ENCODE measurements around the gene AFF3. TPM values are rescaled to one million over a fixed set of nuclear protein-coding genes. Genes with fewer than 3 reads are reported as not detected.

The AFF3 gene
- total and polyA plus RNA-seq, 2 of the 4 experiments (the other 2 are of a cell fraction), result 12.9 to 14.3 TPM

GRCh38 chr2:99571021-99571420, 571.4 kb downstream of the AFF3 start:
- no TSS peak for BruUV-seq (replicated peaks)
- ATAC-seq (ENCODE audit: low read depth) (no peak), DNase-seq (no peak)
- Histone ChIP-seq H2BK20ac (ENCODE audit: low read depth, low read length) (no peak overlapping the region), H3K4ac (ENCODE audit: low read depth, low read length) (no peak overlapping the region), H3K27me3 (ENCODE audit: control insufficient read depth, insufficient read depth, low read length) (no peaks in the 10 kb centered on the region), H2AK9ac (replicated peaks; ENCODE audit: low read depth, low read length, poor library complexity) (no peak overlapping the region), H3K14ac (replicated peaks; ENCODE audit: low read depth, low read length) (no peak overlapping the region), H2BK120ac (ENCODE audit: low read depth, low read length) (no peak overlapping the region), H2BK5ac (ENCODE audit: low read depth, low read length, poor library complexity, severe bottlenecking) (no peak overlapping the region), H4K20me1 (ENCODE audit: insufficient read depth, low read length) (no peaks in the 10 kb centered on the region), H2BK15ac (ENCODE audit: low read depth, low read length) (no peak overlapping the region), H3K56ac (ENCODE audit: extremely low read depth, insufficient read depth, low read length) (no peak overlapping the region), H3K27ac (ENCODE audit: insufficient read depth, low read length) (no peak overlapping the region), H2AK5ac (ENCODE audit: low read depth, low read length) (no peak overlapping the region), H3K4me2 (ENCODE audit: low read depth, low read length) (no peak overlapping the region), H3K36me3 (ENCODE audit: control insufficient read depth, insufficient read depth, low read length) (peaks cover 23% of the 10 kb centered on the region), H2AFZ (replicated peaks; ENCODE audit: low read length, poor library complexity) (no peak overlapping the region), H3K18ac (ENCODE audit: low read depth, low read length) (no peak overlapping the region), H3K79me1 (ENCODE audit: low read depth in 1 of 2, low read length in 2 of 2) (no peaks in the 10 kb centered on the region; a peak in 1 of 4 replicates), H3K4me3 (ENCODE audit: insufficient read depth, low read depth, low read length) (no peak overlapping the region), H3K23ac (ENCODE audit: low read depth, low read length) (no peak overlapping the region), H3K4me1 (ENCODE audit: control insufficient read depth, insufficient read depth, low read length) (peaks cover 2% of the 10 kb centered on the region; the same call in 1 of the 2 replicates), H3K9ac (ENCODE audit: low read depth, low read length) (no peak overlapping the region), H3K9me1 (ENCODE audit: insufficient read depth, low read length) (no peaks in the 10 kb centered on the region), H3K9me3 (ENCODE audit: control insufficient read depth, insufficient read depth, low read length) (no peaks in the 10 kb centered on the region), H4K8ac (ENCODE audit: low read depth in 2 of 2, low read length in 2 of 2) (no peak overlapping the region), H4K5ac (ENCODE audit: low read depth, low read length) (no peak overlapping the region), H4K91ac (ENCODE audit: insufficient read depth, low read depth, low read length) (no peak overlapping the region)
- ChIA-PET CTCF (no interaction called here), POLR2A (ENCODE audit: unreplicated experiment) (no interaction called here)
- no CpG with 5 or more reads among the region's 4 CpGs for WGBS, 2 experiments (ENCODE audit: extremely low coverage in 2 of 2, insufficient read length in 1 of 2)
- in situ Hi-C loops (cut with MboI; ENCODE audit: low sequenced_read_pairs), result no loop called here
- TF ChIP-seq NFE2L2 (IDR thresholded peaks at IDR 0.05; ENCODE audit: low read depth, low read length), result no peak
- no peak for TF ChIP-seq POLR2A (IDR thresholded peaks at IDR 0.05; ENCODE audit: low read depth, low read length)
- TF ChIP-seq CHD1 (IDR thresholded peaks at IDR 0.05; ENCODE audit: low read depth, low read length), result no peak
- TF ChIP-seq USF2 (IDR thresholded peaks at IDR 0.05; ENCODE audit: low read depth, low read length), result no peak
- TF ChIP-seq, protein P1, sequence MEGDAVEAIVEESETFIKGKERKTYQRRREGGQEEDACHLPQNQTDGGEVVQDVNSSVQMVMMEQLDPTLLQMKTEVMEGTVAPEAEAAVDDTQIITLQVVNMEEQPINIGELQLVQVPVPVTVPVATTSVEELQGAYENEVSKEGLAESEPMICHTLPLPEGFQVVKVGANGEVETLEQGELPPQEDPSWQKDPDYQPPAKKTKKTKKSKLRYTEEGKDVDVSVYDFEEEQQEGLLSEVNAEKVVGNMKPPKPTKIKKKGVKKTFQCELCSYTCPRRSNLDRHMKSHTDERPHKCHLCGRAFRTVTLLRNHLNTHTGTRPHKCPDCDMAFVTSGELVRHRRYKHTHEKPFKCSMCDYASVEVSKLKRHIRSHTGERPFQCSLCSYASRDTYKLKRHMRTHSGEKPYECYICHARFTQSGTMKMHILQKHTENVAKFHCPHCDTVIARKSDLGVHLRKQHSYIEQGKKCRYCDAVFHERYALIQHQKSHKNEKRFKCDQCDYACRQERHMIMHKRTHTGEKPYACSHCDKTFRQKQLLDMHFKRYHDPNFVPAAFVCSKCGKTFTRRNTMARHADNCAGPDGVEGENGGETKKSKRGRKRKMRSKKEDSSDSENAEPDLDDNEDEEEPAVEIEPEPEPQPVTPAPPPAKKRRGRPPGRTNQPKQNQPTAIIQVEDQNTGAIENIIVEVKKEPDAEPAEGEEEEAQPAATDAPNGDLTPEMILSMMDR (conservative IDR thresholded peaks at IDR 0.05; ENCODE audit: low read depth, low read length), result no peak
- dilution Hi-C loops (cut with HindIII; ENCODE audit: low sequenced_read_pairs, unreplicated experiment), result no loop called here
- intact Hi-C loops (cut with micrococcal nuclease), result loop anchor here (10.0 kb wide), 1 partner anchor 814 kb away; no protein-coding TSS in a partner anchor

Measured in IMR-90 (cell line).